ENCODE measurements around the gene NRDE2.

The NRDE2 gene

DNA sequence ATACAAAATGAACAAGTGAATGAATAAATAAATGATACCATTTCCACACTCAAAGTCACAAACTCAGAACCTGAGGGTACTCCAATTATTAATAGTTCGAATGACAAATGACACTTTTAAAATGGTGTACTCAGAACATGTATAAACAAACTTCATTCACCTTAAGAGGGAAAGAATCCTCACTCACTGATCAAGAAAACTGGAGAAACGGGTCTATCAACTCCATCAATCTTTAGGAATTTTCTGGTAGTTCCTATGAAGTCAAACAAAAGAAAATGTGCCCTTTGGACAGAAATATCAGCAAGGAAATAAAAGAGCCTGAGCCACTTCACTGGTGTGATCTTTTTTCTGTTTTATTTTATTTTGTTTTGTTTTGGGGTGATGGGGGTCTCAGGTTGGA, 5.2 kb upstream of the NRDE2 start:
- Histone ChIP-seq H3K27ac (no peak overlapping the region), H4K20me1 (ENCODE audit: insufficient read depth) (no peaks in the 10 kb centered on the region), H3K9ac (no peak overlapping the region), H3K27me3 (ENCODE audit: insufficient read depth, low read depth) (no peaks in the 10 kb centered on the region), H3K4me3 (IDR thresholded peaks at IDR 0.05; ENCODE audit: insufficient read depth, low read depth, low read length) (no peak overlapping the region), H3K79me2 (ENCODE audit: insufficient read depth, low read depth) (no peaks in the 10 kb centered on the region), H3K4me2 (no peak overlapping the region), H3K4me1 (ENCODE audit: low read depth, poor library complexity, severe bottlenecking) (no peaks in the 10 kb centered on the region), H2AFZ (ENCODE audit: low read depth) (no peak overlapping the region), H3K36me3 (ENCODE audit: insufficient read depth) (no peaks in the 10 kb centered on the region)
- TF ChIP-seq, protein P1, sequence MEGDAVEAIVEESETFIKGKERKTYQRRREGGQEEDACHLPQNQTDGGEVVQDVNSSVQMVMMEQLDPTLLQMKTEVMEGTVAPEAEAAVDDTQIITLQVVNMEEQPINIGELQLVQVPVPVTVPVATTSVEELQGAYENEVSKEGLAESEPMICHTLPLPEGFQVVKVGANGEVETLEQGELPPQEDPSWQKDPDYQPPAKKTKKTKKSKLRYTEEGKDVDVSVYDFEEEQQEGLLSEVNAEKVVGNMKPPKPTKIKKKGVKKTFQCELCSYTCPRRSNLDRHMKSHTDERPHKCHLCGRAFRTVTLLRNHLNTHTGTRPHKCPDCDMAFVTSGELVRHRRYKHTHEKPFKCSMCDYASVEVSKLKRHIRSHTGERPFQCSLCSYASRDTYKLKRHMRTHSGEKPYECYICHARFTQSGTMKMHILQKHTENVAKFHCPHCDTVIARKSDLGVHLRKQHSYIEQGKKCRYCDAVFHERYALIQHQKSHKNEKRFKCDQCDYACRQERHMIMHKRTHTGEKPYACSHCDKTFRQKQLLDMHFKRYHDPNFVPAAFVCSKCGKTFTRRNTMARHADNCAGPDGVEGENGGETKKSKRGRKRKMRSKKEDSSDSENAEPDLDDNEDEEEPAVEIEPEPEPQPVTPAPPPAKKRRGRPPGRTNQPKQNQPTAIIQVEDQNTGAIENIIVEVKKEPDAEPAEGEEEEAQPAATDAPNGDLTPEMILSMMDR (conservative IDR thresholded peaks at IDR 0.05; ENCODE audit: low read depth, low read length): no peak

GRCh38 chr14:90336401-90336800, 4.7 kb upstream of the NRDE2 start:
- Histone ChIP-seq H3K79me2 (ENCODE audit: insufficient read depth, low read depth) (no peaks in the 10 kb centered on the region), H3K27ac (no peak overlapping the region), H3K9ac (no peak overlapping the region), H2AFZ (ENCODE audit: low read depth) (no peak overlapping the region), H3K4me2 (no peak overlapping the region), H3K27me3 (ENCODE audit: insufficient read depth, low read depth) (no peaks in the 10 kb centered on the region), H3K36me3 (ENCODE audit: insufficient read depth) (no peaks in the 10 kb centered on the region), H4K20me1 (ENCODE audit: insufficient read depth) (no peaks in the 10 kb centered on the region), H3K4me3 (IDR thresholded peaks at IDR 0.05; ENCODE audit: insufficient read depth, low read depth, low read length) (no peak overlapping the region), H3K4me1 (ENCODE audit: low read depth, poor library complexity, severe bottlenecking) (no peaks in the 10 kb centered on the region)
- TF ChIP-seq, protein P1 (conservative IDR thresholded peaks at IDR 0.05; ENCODE audit: low read depth, low read length): no peak

- H2AFZ ChIP-seq (ENCODE audit: low read depth): peak overlapping the region; percentile 95
- no peaks in the 10 kb centered on the region for H3K36me3 ChIP-seq (ENCODE audit: insufficient read depth)
- no peak overlapping the region; the same call in 1 of the 2 replicates for H3K4me2 ChIP-seq
- H3K4me3 ChIP-seq (IDR thresholded peaks at IDR 0.05; ENCODE audit: insufficient read depth, low read depth, low read length): no peak overlapping the region
- no peaks in the 10 kb centered on the region for H4K20me1 ChIP-seq (ENCODE audit: insufficient read depth)
- TF ChIP-seq, protein P1 (conservative IDR thresholded peaks at IDR 0.05; ENCODE audit: low read depth, low read length): no peak
- H3K79me2 ChIP-seq (ENCODE audit: insufficient read depth, low read depth): peaks cover 15% of the 10 kb centered on the region; the same call in 1 of the 2 replicates
- H3K9ac ChIP-seq: no peak overlapping the region
- no peak overlapping the region for H3K27ac ChIP-seq
- no peaks in the 10 kb centered on the region for H3K4me1 ChIP-seq (ENCODE audit: low read depth, poor library complexity, severe bottlenecking)
- H3K27me3 ChIP-seq (ENCODE audit: insufficient read depth, low read depth): no peaks in the 10 kb centered on the region
Observed at GRCh38 chr14:90332271-90332584, 487 bp upstream of the NRDE2 start.

DNA sequence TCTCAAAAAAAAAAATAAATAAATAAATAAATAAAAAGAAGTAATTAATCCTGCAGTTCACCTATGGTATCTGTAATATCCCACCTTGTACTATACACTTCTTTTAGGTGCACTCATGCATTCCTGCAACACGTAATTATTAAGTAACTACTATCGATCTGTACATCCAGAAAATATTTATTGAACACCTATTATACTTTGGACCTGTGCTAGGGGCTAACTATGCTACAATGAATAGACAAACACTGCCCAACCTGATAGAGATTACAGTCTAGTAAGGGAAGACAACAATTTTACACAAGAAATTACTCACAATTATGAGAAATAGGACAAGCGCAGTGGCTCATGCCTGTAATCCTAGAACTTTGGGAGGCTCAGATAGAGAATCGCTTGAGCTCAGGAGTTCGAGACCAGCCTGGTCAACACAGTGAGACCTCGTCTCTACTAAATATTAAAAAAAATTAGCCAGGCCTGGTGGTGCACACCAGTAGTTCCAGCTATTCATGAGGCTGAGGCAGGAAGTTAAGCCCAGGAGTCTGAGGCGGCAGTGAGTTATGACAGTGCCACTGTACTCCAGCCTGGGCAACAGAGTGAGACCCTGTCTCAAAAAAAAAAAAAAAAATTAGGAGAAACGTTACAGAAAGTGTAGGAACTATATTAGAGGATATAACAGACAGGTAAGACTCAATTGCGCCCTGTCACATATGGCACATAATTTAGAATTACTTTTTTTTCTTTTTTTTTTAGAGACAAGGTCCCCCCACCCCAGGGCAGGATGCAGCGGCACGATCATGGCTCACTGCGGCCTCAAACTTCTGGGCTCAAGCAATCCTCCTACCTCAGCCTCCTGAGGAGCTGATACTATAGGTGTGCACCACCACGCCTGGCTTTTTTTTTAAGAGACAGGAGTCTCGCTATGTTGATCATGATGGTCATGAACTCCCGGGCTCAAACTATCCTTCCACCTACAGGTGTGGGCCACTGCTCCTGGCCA, 1.2 kb downstream of the NRDE2 start:
- Histone ChIP-seq H3K9ac (peak overlapping the region; percentile 48; the same call in 1 of the 2 replicates), H3K36me3 (ENCODE audit: insufficient read depth) (no peaks in the 10 kb centered on the region), H4K20me1 (ENCODE audit: insufficient read depth) (no peaks in the 10 kb centered on the region), H3K79me2 (ENCODE audit: insufficient read depth, low read depth) (peaks cover 15% of the 10 kb centered on the region; the same call in 1 of the 2 replicates), H3K4me2 (peak overlapping the region; percentile 93), H3K4me3 (IDR thresholded peaks at IDR 0.05; ENCODE audit: insufficient read depth, low read depth, low read length) (peak overlapping the region; percentile 26), H3K27me3 (ENCODE audit: insufficient read depth, low read depth) (no peaks in the 10 kb centered on the region), H2AFZ (ENCODE audit: low read depth) (peak overlapping the region; percentile 95; the same call in 1 of the 2 replicates), H3K27ac (no peak overlapping the region), H3K4me1 (ENCODE audit: low read depth, poor library complexity, severe bottlenecking) (no peaks in the 10 kb centered on the region)
- TF ChIP-seq, protein P1 (conservative IDR thresholded peaks at IDR 0.05; ENCODE audit: low read depth, low read length): no peak

All from KMS-11 (cell line).